ENCODE data around the gene TNFRSF19. TPM values are rescaled to one million over a fixed set of nuclear protein-coding genes. Genes with fewer than 3 reads are reported as not detected.

Gene TNFRSF19
- total RNA-seq, 4 donors from 2014 or later: 5.2 to 9.5 (median 7.2) TPM

DNA sequence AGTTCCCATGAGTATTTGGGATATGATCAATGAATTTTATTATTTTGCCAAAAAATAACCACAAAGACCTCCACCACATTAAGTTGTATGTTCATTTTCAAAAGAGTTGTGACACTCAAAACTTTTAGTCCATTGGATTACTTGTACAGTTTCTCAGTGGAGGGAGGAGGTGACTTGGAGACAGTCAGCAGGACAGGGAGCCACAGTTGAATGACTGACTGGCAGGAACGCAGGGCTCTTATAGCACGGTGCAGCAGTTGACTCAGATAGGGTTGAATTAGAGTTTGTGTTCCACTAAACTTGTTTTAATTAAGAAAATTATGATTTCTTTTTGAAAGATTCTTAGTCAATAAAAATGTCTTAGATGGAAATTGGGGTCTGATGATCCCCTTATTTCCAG lies 42.5 kb downstream of the TNFRSF19 start:
- Histone ChIP-seq H3K4me3 (no peak overlapping the region), H3K36me3 (peaks cover 0 to 10% (median 0%) of the 10 kb centered on the region in 3 donors), H3K4me1 (peaks cover 16 to 50% (median 32%) of the 10 kb centered on the region in 3 donors), H3K27ac (no peak overlapping the region), H3K9me3 (no peaks in the 10 kb centered on the region), H3K27me3 (no peaks in the 10 kb centered on the region)
- 97 to 98% methylated on average over 2 of the region's 2 CpGs for WGBS, 2 donors
- DNase-seq: no peak
- TF ChIP-seq, protein P1, sequence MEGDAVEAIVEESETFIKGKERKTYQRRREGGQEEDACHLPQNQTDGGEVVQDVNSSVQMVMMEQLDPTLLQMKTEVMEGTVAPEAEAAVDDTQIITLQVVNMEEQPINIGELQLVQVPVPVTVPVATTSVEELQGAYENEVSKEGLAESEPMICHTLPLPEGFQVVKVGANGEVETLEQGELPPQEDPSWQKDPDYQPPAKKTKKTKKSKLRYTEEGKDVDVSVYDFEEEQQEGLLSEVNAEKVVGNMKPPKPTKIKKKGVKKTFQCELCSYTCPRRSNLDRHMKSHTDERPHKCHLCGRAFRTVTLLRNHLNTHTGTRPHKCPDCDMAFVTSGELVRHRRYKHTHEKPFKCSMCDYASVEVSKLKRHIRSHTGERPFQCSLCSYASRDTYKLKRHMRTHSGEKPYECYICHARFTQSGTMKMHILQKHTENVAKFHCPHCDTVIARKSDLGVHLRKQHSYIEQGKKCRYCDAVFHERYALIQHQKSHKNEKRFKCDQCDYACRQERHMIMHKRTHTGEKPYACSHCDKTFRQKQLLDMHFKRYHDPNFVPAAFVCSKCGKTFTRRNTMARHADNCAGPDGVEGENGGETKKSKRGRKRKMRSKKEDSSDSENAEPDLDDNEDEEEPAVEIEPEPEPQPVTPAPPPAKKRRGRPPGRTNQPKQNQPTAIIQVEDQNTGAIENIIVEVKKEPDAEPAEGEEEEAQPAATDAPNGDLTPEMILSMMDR (IDR thresholded peaks at IDR 0.05): no peak
- no peak for TF ChIP-seq POLR2A (IDR thresholded peaks at IDR 0.05)
- intact Hi-C loops (cut with DNase I): no loop called here

GRCh38 chr13:23613596-23613995 lies 43.4 kb downstream of the TNFRSF19 start:
- peaks cover 0 to 11% (median 0%) of the 10 kb centered on the region in 3 donors for H3K36me3 ChIP-seq
- intact Hi-C loops (cut with DNase I): no loop called here
- DNase-seq: no peak
- 68 to 87% methylated on average over 3 of the region's 3 CpGs for WGBS, 2 donors
- H3K27me3 ChIP-seq: no peaks in the 10 kb centered on the region
- no peaks in the 10 kb centered on the region for H3K9me3 ChIP-seq
- H3K27ac ChIP-seq: no peak overlapping the region
- H3K4me3 ChIP-seq: no peak overlapping the region
- TF ChIP-seq POLR2A (IDR thresholded peaks at IDR 0.05): no peak
- TF ChIP-seq, protein P1 (IDR thresholded peaks at IDR 0.05): no peak
- peaks cover 16 to 41% (median 29%) of the 10 kb centered on the region in 3 donors for H3K4me1 ChIP-seq

DNA sequence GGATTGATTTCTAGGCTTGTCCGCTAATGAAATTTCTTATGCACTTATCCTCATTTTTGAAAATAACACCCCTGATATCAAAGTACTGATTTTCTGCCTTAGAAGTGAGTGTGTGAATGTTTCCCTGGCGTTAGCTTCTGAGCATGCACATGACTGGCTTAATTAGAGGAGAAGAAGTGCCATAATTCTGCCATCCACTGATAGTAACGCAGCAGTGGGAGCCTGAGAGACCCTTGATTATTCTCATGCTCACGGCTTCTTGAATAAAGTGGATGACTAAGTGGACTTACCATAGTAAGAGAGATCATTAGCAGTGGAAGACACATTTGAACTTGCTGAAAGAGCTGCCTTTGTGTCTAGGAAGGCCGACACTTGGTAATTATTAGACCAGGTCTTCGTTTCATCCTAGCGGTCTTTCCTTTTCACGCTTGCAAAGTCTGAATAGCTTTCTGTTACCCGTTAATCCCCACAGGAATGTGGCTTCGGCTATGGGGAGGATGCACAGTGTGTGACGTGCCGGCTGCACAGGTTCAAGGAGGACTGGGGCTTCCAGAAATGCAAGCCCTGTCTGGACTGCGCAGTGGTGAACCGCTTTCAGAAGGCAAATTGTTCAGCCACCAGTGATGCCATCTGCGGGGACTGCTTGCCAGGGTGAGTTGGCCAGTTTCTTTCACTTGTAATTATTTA lies 45.3 kb downstream of the TNFRSF19 start:
- H3K4me1 ChIP-seq: peaks cover under 1 to 22% (median 9%) of the 10 kb centered on the region in 3 donors
- no peaks in the 10 kb centered on the region for H3K27me3 ChIP-seq
- H3K9me3 ChIP-seq: no peaks in the 10 kb centered on the region
- no peak for TF ChIP-seq POLR2A (IDR thresholded peaks at IDR 0.05)
- TF ChIP-seq, protein P1 (IDR thresholded peaks at IDR 0.05): no peak
- H3K4me3 ChIP-seq: no peak overlapping the region
- DNase-seq: no peak
- H3K36me3 ChIP-seq: peaks cover 0 to 14% (median 0%) of the 10 kb centered on the region in 3 donors
- intact Hi-C loops (cut with DNase I): no loop called here
- H3K27ac ChIP-seq: no peak overlapping the region
- WGBS, 2 donors: 64 to 85% methylated on average over 11 to 14 of the region's 15 CpGs

GRCh38 chr13:23616228-23616627 lies 46.0 kb downstream of the TNFRSF19 start:
- no peak for DNase-seq
- TF ChIP-seq POLR2A (IDR thresholded peaks at IDR 0.05): no peak
- TF ChIP-seq, protein P1 (IDR thresholded peaks at IDR 0.05): no peak
- H3K27me3 ChIP-seq: no peaks in the 10 kb centered on the region
- H3K4me1 ChIP-seq: peaks cover 0 to 15% (median 3%) of the 10 kb centered on the region in 3 donors
- peaks cover 0 to 14% (median 0%) of the 10 kb centered on the region in 3 donors for H3K36me3 ChIP-seq
- intact Hi-C loops (cut with DNase I): no loop called here
- H3K27ac ChIP-seq: no peak overlapping the region
- H3K9me3 ChIP-seq: no peaks in the 10 kb centered on the region
- no peak overlapping the region for H3K4me3 ChIP-seq
- 89 to 94% methylated on average over 2 of the region's 2 CpGs for WGBS, 2 donors

GRCh38 chr13:23617551-23618024 lies 47.4 kb downstream of the TNFRSF19 start:
- no peak for DNase-seq
- Histone ChIP-seq H3K4me1 (peaks cover 0 to 9% (median 0%) of the 10 kb centered on the region in 3 donors), H3K36me3 (peaks cover 0 to 14% (median 0%) of the 10 kb centered on the region in 3 donors), H3K27me3 (no peaks in the 10 kb centered on the region), H3K9me3 (no peaks in the 10 kb centered on the region), H3K4me3 (no peak overlapping the region), H3K27ac (peak overlapping the region in 1 of 4 donors; percentile 20)
- intact Hi-C loops (cut with DNase I): no loop called here
- no peak for TF ChIP-seq POLR2A (IDR thresholded peaks at IDR 0.05)
- TF ChIP-seq, protein P1 (IDR thresholded peaks at IDR 0.05): no peak
- 43 to 49% methylated on average over 3 of the region's 3 CpGs for WGBS, 2 donors
